Heart right ventricle (tissue), 16 donors: Measurements from ENCODE around the gene VAT1L. TPM values are rescaled to one million over a fixed set of nuclear protein-coding genes. Genes with fewer than 3 reads are reported as not detected.
A peak's percentile ranks its signal among the peaks of the same experiment; 100 is the strongest.

Source experiments
- ATAC-seq, 8 donors: fragments of 200-7000 bp; cut with Tn5 transposase; one replicate each; pipeline ENCODE4 v1.9.1; 2020; ENCODE audit warnings: mild to moderate bottlenecking in 8 of 8, moderate library complexity in 8 of 8, moderate number of reproducible peaks in 1 of 8
- DNase-seq, 2 donors: peaks; one replicate each; pipeline ENCODE4 v3.0.0-alpha.2; 2020
- H3K27ac ChIP-seq, 10 donors: fragments of 200-600 bp; sonication (generic) in 2 of 10; one replicate each; pipeline versions ENCODE4 v1.5.0 to v1.8.0; 2020 to 2022; ENCODE audit warnings: mild to moderate bottlenecking in 3 of 10
- H3K27me3 ChIP-seq, 7 donors: fragments of 200-600 bp; one replicate each; pipeline ENCODE4 v1.8.0; 2021 to 2022; ENCODE audit warnings: mild to moderate bottlenecking in 2 of 7
- H3K36me3 ChIP-seq, 9 donors: fragments of 200-600 bp; sonication (generic) in 1 of 9; one replicate each; pipeline versions ENCODE4 v1.5.0 to v1.8.0; 2020 to 2022; ENCODE audit warnings: mild to moderate bottlenecking in 2 of 9
- H3K4me1 ChIP-seq, 9 donors: fragments of 200-600 bp; sonication (generic) in 1 of 9; one replicate each; pipeline versions ENCODE4 v1.5.0 to v1.8.0; 2020 to 2022; ENCODE audit warnings: mild to moderate bottlenecking in 4 of 9
- H3K4me3 ChIP-seq, 10 donors: fragments of 200-600 bp; sonication (generic) in 2 of 10; one replicate each; pipeline versions ENCODE4 v1.5.0 to v1.8.0; 2020 to 2022; ENCODE audit warnings: mild to moderate bottlenecking in 7 of 10, moderate library complexity in 2 of 10
- H3K9me3 ChIP-seq, 11 donors: fragments of 200-600 bp in 10 of 11; sonication (generic) in 2 of 11; one replicate each; pipeline versions ENCODE4 v1.5.0 to v1.8.0; 2013 to 2022; ENCODE audit warnings: mild to moderate bottlenecking in 2 of 11, control low read depth in 1 of 11, moderate library complexity in 1 of 11
- WGBS, 2 donors: extraction: QIAGEN DNeasy Blood & Tissue Kit; methylation state at CpG; one replicate each; pipeline ENCODE4 v1.1.7; 2013; ENCODE audit warnings: inconsistent platforms in 1 of 2; 5-methylcytosine and 5-hydroxymethylcytosine counted together
- intact Hi-C, 10 donors: fragments of 100-400 bp; cut with DNase I; formaldehyde crosslinking; loops; one replicate each; pipeline versions ENCODE4 v1.11.1 to v1.14.2; 2022
- long read RNA-seq, 3 donors: library from polyadenylated mRNA; unstranded; transcript quantifications; one replicate each; pipeline ENCODE4 v2.0.0, GENCODE V29; 2020 to 2021
- polyA plus RNA-seq, 2 donors: library from polyadenylated mRNA; stranded (reverse); fragments of 200-250 nt; gene quantifications; one replicate each; pipeline ENCODE4 v1.2.3, GENCODE V29; 2013
- total RNA-seq, 10 donors: library from RNA; stranded (reverse); fragmentation: NEBNext Ultra II Directional in 3 of 10; extraction: Animal tissue kit (Norgen Biotek cat#: 25700) in 3 of 10; gene quantifications; one replicate each; pipeline versions ENCODE4 v1.2.1 to v1.2.4, GENCODE V29; 2021 to 2023
- TF ChIP-seq, protein P1 (sequence below), 9 donors: fragments of 200-600 bp; sonication (generic) in 2 of 9; IDR thresholded peaks; one replicate each; pipeline versions ENCODE4 v1.5.0 to v1.8.0; 2021 to 2022; ENCODE audit warnings: antibody characterized with exemption in 9 of 9, mild to moderate bottlenecking in 5 of 9, moderate library complexity in 1 of 9
- donor health status: Arrhythmogenic right ventricular cardiomyopathy.
- donor health status: ischemic (EF 13 %, LVEDD 7.1; RV severe dilation, severe dysfunction).
- donor health status: healthy with polysubstance abuse.
- donor health status: DM: no; HTN: yes; CAD: no.
- donor health status: DM: no; HTN: no; CAD: no.
- donor health status: ischemic (EF 25% LVEDD 6.9; RV normal size, moderate dysfunction).
- donor health status: ischemic (EF 25% LVEDD 5.7; RV mildly dilated, moderate dysfunction).
- donor health status: healthy.
- donor health status: DM: yes; HTN: yes; CAD: no.
- donor health status: Ischemic cardiomyopathy.
- donor health status: ischemic (EF 35%, LVEDD 5.7; RV mildly dilated, moderate dysfunction).
- donor health status: nonischemic (EF 11% LVEDD 7.7; RV severe dilation, severe dysfunction).
- donor health status: DM: yes; HTN: yes; CAD: no.
- donor health status: PGD.
- donor health status: ischemic (EF 29% LVEDD 5.4; RV normal size, mild dysfunction).
- donor health status: nonischemic (EF 23%, LVEDD 6.1; RV moderate dilation, normal function).

VAT1L gene, protein sequence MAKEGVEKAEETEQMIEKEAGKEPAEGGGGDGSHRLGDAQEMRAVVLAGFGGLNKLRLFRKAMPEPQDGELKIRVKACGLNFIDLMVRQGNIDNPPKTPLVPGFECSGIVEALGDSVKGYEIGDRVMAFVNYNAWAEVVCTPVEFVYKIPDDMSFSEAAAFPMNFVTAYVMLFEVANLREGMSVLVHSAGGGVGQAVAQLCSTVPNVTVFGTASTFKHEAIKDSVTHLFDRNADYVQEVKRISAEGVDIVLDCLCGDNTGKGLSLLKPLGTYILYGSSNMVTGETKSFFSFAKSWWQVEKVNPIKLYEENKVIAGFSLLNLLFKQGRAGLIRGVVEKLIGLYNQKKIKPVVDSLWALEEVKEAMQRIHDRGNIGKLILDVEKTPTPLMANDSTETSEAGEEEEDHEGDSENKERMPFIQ
- 10 to 100 TPM in 9 of 10 donors, 1 to 10 TPM in 1; 7.3 to 61.0 (median 28.0) TPM for total RNA-seq
- 1 to 10 TPM in 1 of 2 donors, under 1 TPM in 1; 0.19 to 4.2 TPM for polyA plus RNA-seq
- long read RNA-seq, donor 1, transcript VAT1L-201 (9 exons, 3,825 nt) = major isoform, 5 of 11 reads
- long read RNA-seq, donor 1, partial matches to known transcripts = 5 of 11 reads
- long read RNA-seq, donor 1, other reads (novel, unspliced or antisense) = 1 of 11 reads
- long read RNA-seq, donor 2, transcript VAT1L-201 (9 exons, 3,825 nt) = major isoform, 21 of 32 reads
- long read RNA-seq, donor 2, partial matches to known transcripts = 9 of 32 reads
- long read RNA-seq, donor 2, other reads (novel, unspliced or antisense) = 2 of 32 reads
- long read RNA-seq, donor 3, transcript VAT1L-201 (9 exons, 3,825 nt) = major isoform, 28 of 54 reads
- long read RNA-seq, donor 3, partial matches to known transcripts = 7 of 54 reads
- long read RNA-seq, donor 3, other reads (novel, unspliced or antisense) = 19 of 54 reads

DNA sequence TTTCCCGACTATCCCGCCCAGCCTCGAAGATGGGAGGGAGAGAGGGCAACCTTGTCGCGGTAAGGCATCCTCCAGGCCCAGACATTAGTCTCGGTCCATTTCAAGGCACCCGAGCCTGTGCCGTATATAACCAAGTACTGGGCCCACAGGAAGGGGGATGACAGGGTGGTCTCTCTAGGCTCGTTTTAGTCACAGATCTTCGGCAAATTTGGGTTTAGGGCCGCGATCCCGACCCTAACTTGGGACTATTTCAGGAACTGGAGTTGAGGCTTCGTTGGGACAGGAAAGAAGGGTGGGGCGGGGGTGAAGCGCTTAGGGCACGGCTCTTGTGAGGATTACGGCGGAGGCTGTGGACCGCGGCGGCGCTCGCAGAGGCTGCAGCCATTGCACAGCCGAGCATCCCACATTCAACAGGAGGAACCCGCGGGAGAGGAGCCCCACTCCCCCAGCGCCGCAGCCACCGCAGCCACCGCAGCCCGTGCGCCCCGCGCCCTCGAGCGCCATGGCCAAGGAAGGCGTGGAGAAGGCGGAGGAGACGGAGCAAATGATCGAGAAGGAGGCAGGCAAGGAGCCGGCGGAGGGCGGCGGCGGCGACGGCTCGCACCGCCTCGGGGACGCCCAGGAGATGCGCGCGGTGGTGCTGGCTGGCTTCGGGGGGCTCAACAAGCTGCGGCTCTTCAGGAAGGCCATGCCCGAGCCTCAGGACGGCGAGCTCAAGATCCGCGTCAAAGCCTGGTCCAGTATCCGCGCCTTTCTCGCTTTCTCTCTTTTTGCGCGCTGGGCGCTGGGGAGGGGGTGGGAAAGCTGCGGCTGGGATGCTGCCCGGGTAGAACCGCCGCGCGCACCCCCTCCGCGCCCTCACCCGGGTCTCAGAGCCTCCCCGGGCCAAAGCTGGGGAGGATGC is at the start of gene VAT1L:
Gene VAT1L, plus strand, starts transcription at position 384 of the 904 bp plus-strand sequence. Its CDS starts 119 bp downstream, at position 503.
- 1% methylated on average over 77 to 78 of the region's 78 CpGs for WGBS, 2 donors
- Histone ChIP-seq H3K4me3 (peak within 1 kb of the TSS; percentile 45 to 70 (median 64)), H3K36me3 (no peaks in the 10 kb centered on the region), H3K27ac (no peak within 1 kb of the TSS), H3K27me3 (peaks cover 4 to 70% (median 49%) of the 10 kb centered on the region in 7 donors), H3K4me1 (peaks cover 0 to 20% (median 8%) of the 10 kb centered on the region in 9 donors), H3K9me3 (no peaks in the 10 kb centered on the region)
- TF ChIP-seq, protein P1, sequence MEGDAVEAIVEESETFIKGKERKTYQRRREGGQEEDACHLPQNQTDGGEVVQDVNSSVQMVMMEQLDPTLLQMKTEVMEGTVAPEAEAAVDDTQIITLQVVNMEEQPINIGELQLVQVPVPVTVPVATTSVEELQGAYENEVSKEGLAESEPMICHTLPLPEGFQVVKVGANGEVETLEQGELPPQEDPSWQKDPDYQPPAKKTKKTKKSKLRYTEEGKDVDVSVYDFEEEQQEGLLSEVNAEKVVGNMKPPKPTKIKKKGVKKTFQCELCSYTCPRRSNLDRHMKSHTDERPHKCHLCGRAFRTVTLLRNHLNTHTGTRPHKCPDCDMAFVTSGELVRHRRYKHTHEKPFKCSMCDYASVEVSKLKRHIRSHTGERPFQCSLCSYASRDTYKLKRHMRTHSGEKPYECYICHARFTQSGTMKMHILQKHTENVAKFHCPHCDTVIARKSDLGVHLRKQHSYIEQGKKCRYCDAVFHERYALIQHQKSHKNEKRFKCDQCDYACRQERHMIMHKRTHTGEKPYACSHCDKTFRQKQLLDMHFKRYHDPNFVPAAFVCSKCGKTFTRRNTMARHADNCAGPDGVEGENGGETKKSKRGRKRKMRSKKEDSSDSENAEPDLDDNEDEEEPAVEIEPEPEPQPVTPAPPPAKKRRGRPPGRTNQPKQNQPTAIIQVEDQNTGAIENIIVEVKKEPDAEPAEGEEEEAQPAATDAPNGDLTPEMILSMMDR (IDR thresholded peaks at IDR 0.05) = no peak
- peak; percentile 23 to 30 for DNase-seq
- ATAC-seq = peak; percentile 81 to 93 (median 88)
- intact Hi-C loops = loop anchor here in 3 of 10 donors (10.0 kb wide), 3 partner anchors 114 to 176 kb away; no protein-coding TSS in a partner anchor

GRCh38 chr16:77738706-77739558 is 49.4 kb upstream of the VAT1L start:
- ATAC-seq (no peak), DNase-seq (no peak)
- no peak overlapping the region for H3K27ac ChIP-seq
- no peaks in the 10 kb centered on the region for H3K27me3 ChIP-seq
- H3K9me3 ChIP-seq = peaks cover 0 to 5% (median 0%) of the 10 kb centered on the region in 11 donors
- no peaks in the 10 kb centered on the region for H3K4me1 ChIP-seq
- TF ChIP-seq, protein P1 (IDR thresholded peaks at IDR 0.05) = no peak
- intact Hi-C loops = no loop called here
- H3K36me3 ChIP-seq = peaks cover 0 to 31% (median 0%) of the 10 kb centered on the region in 9 donors
- 82 to 89% methylated on average over 10 of the region's 10 CpGs for WGBS, 2 donors
- H3K4me3 ChIP-seq = no peak overlapping the region

- H3K9me3 ChIP-seq = peaks cover 0 to 2% (median 0%) of the 10 kb centered on the region in 11 donors
- 41 to 60% methylated on average over 1 of the region's 1 CpG for WGBS, 2 donors
- ATAC-seq = no peak
- H3K36me3 ChIP-seq = peaks cover 0 to 31% (median 0%) of the 10 kb centered on the region in 9 donors
- TF ChIP-seq, protein P1 (IDR thresholded peaks at IDR 0.05) = no peak
- no peak overlapping the region for H3K4me3 ChIP-seq
- no peaks in the 10 kb centered on the region for H3K27me3 ChIP-seq
- no peak for DNase-seq
- no peaks in the 10 kb centered on the region for H3K4me1 ChIP-seq
- no peak overlapping the region for H3K27ac ChIP-seq
- intact Hi-C loops = no loop called here
Measured at GRCh38 chr16:77739559-77739892, 48.8 kb upstream of the VAT1L start.
